Skin epidermis (tissue), 12 donors: ENCODE data around the gene USP2.

Source experiments
- H3K27ac ChIP-seq, 21 experiments: fragments of 200-600 bp; sonication (generic) in 11 of 21; one replicate each; pipeline ENCODE4 v1.5.0; 2020; ENCODE audit warnings: mild to moderate bottlenecking in 3 of 21, inconsistent platforms in 2 of 21, moderate library complexity in 2 of 21
- H3K4me3 ChIP-seq, 7 experiments: fragments of 200-600 bp; sonication (generic) in 2 of 7; one replicate each; pipeline ENCODE4 v1.5.0; 2020; ENCODE audit warnings: inconsistent platforms in 2 of 7, mild to moderate bottlenecking in 2 of 7, moderate library complexity in 1 of 7

The USP2 gene, protein sequence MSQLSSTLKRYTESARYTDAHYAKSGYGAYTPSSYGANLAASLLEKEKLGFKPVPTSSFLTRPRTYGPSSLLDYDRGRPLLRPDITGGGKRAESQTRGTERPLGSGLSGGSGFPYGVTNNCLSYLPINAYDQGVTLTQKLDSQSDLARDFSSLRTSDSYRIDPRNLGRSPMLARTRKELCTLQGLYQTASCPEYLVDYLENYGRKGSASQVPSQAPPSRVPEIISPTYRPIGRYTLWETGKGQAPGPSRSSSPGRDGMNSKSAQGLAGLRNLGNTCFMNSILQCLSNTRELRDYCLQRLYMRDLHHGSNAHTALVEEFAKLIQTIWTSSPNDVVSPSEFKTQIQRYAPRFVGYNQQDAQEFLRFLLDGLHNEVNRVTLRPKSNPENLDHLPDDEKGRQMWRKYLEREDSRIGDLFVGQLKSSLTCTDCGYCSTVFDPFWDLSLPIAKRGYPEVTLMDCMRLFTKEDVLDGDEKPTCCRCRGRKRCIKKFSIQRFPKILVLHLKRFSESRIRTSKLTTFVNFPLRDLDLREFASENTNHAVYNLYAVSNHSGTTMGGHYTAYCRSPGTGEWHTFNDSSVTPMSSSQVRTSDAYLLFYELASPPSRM

DNA sequence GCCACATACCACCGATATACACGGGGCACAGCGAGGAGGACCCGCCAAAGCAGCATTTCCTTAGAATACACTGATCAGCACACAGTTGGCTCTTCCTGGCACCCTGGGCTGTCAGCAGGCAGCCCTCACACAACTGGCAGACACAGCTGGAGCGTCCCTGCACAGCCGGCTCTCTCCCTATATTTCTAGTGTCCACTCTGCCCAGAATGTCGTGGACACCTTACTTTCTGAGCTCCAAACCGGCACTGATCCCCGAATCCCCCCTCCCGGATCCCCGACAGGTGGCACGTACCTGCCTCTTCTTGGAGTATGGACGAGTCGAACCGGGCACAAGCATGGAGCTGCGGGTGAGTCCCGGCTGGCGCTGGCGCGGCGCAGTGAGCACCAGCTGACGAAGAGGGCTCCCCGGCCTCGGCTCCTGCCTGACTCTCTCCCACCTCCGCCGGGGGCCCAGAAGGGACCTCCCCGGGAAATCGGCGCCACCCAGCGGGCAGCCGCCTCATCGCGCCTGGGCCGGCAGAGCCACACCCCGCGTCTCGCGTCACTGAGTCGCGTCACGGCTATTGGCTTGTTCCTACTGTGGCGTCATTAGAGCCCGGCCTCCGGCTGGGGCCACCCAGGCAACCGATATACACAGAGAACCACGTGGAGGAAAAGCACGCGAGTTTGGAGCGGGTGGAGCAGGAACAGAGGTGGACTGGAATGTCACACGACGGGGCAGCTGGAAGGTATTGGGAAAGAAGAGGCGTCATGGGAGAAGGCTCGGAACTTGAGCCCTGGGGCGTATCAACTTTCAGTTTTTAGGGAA is at the start of gene USP2:
Gene USP2, minus strand, starts transcription at position 510 of the 808 bp plus-strand sequence. CDS start 8,210 bp downstream, outside the sequence.
- Histone ChIP-seq H3K4me3 (peak within 1 kb of the TSS; percentile 27 to 46 (median 36)), H3K27ac (peak within 1 kb of the TSS in 18 of 21 experiments; percentile 10 to 85 (median 50))

DNA sequence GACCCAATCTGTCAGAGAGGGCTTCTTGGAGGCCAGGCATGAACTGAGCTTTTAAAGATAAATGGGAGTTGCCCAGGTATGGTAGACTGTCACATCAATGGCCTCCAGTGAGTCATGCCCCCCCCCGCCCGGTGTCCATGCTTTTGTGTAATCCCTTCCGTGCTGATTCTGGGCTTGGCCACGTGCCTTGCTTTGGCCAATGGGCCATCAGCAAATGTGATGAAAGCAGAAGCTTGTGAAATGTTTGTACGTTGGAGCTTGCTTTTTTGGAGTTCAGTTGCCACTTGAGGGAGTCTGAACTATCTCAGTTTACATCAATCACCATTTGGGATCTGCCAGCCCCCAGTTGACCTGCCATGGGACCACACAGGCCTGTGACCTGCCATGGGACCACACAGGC is 45.8 kb upstream of the USP2 start:
- H3K4me3 ChIP-seq: no peak overlapping the region
- H3K27ac ChIP-seq: peak overlapping the region in 1 of 21 experiments; percentile 28

DNA sequence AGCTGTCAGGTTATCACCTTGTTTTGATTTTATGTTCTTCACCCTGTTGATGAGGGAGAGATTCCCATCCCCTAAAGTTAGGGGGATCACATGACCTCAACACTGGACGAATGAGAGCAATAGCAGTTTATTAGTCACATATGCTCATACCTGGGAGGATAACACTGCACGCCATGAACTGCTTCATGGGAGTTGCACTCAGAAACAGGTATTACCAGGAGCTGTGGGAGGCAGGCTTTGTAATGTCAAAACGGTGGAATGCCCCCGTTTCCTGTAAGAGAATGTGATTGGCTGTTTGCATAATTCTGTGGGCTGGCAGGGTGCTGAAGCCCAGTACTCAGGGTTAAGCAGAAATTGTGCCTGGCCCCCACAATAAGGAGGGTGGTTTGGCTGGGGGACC is 44.7 kb upstream of the USP2 start:
- Histone ChIP-seq H3K27ac (peak overlapping the region in 1 of 21 experiments; percentile 8), H3K4me3 (no peak overlapping the region)

DNA sequence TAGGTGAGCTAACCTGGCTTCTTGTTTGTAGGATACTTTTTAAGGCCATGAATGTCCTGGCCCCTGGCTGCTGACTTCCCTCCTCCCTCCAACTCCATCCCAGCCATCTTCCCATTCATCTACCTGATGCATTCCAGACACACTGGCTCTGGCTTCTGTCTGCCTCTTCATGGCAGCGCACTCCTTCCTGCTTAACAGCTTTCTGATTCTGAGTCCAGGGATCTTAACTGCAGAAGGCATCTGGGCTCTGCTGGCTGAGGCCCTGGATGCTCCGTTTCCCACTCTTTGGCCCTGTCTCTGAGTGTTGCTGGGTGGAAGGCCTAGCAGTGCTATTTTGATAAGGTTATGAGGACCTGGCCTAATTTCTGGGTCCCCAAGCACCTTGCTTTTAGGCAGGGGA is 43.3 kb upstream of the USP2 start:
- H3K27ac ChIP-seq: no peak overlapping the region
- no peak overlapping the region for H3K4me3 ChIP-seq

DNA sequence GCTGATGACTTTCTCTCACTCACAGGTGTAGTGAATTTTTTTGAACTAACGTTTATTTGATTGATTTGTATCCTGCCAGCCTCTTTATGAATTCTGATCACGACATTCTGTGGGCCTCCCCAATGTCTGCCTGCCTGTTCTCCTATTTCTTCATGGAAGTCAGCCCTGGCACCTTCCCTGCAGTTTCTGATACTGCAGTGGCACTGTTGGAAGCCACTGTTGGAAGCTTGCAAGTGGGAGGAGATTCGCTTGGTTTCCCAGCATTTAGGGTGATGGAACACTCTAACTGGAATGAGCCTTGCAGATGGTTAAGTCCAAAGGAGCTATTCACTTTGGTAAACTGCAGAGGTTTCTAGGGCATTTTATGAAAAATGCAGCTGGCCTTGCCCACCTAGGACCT is 42.8 kb upstream of the USP2 start:
- H3K27ac ChIP-seq: no peak overlapping the region
- no peak overlapping the region for H3K4me3 ChIP-seq

DNA sequence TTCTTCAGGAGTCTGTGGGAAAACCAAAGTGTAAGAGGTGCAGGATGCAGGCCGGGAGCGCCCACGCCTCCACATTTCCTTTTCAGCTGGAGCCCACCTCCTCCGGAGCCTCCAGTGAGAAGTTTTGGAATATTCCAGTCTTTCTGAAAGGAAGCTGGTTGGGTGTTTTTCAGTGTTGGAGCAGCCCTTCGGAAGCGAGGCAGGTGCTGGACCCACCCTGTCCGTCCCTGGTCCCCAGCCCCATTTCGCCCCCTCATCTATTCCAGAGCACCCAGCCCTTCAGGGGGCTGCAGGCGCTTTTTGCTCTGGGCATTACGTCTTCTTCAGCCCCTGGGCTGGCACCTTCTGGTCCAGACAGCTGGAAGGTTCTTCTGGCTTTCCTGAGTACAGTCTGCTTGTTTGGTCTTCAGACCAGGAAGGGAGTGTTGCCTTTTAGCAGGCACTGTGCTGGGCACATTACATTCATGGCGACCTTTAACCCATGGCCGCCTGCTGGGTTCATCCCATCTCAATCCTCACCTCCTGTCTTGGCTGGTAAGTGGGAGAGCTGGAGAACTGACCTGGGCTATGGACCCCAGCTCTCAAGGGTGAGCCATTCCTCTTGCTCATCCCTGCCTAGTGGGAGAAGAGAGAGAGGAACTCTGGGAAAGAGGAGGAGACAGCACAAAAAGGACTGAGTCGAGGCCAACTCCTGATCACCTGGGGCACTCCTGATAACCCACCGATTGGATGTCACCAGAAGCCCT is 42.2 kb upstream of the USP2 start:
- Histone ChIP-seq H3K4me3 (peak overlapping the region in 6 of 7 experiments; percentile 34 to 54 (median 51)), H3K27ac (peak overlapping the region in 13 of 21 experiments; percentile 18 to 86 (median 81))

DNA sequence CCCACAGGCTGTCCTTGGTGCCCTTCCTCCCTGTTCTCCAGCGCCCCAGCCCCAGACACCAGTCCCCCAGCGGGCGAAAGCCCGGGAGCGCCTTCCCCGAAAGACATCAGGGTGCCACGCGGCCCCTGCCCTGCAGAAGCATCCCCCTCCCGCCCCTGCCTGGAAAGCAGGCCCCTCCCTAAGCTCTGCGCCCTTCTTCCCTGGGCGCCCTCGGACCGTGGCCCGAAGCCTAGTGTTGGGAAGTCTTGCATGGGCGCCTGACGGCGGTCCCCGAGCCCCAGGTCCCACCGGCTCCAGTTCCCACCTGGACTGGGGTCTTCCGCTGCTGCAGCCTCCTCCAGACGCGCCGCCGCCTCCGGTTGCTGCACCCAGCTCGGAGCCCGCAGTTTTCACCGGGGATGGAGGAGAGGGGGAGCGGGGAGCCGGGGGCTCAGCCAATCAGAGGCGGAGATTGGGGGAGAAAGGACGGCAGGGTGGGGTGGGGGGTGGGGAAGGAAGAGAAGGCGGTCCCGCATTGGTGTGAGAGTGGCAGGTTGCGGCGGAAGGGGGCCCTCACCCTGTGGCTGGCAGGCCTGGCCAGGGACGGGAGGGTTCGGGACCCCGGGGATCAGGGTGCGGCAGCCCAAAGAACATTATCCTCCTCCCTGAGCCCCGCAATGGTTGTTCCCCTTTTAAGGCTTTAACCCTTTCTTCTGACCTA is 41.5 kb upstream of the USP2 start, which contains the start of gene THY1:
Gene THY1, minus strand, starts transcription at position 364 of the 700 bp plus-strand sequence. CDS start 2,267 bp downstream, outside the sequence.
- peak within 1 kb of the TSS; percentile 34 to 54 (median 49) for H3K4me3 ChIP-seq
- peak within 1 kb of the TSS in 20 of 21 experiments; percentile 45 to 86 (median 76) for H3K27ac ChIP-seq

DNA sequence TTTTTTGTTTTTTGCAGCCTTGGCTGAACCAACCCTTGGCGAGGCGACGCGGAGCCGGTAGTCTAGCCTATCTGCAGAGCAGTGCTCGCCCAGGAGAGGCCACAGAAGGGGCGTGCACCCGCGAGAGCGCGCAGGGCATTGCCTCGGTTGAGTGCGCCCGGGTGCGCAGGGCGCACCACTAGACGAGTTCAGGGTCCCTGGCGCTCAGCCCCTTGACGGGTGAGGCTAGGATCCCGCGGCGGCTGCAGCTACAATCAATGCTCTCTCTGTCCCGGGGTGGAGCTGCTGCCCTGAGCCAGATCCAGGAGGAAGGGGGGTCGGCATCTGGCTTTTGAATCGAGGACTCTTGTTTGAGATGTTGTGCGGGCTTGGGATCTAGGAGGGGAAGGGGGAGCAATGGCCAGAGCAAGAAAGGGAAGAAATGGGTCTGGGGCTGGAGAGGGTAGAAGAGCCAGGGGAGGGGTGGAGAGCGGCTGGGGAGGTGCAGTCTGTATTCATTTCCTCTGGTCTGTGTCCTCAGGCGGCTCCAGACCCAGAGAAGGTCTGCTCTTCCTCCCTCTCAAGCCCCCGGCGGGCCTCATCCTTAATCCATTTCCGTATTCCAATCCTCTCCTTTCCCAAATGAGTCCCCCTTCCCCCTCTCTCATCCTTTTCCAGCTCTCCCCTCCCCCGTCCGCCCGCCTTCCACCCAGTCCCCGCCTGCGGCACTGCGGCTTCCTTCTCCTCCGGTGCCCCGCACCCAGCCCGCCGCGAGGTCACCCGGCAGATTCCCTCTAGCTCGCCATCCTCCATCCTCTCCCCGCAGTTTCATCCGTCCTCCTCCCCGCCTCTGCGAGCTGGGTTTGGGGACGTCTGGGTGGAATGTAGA is 40.7 kb upstream of the USP2 start:
- Histone ChIP-seq H3K4me3 (peak overlapping the region; percentile 34 to 54 (median 49)), H3K27ac (peak overlapping the region in 20 of 21 experiments; percentile 45 to 86 (median 76))

DNA sequence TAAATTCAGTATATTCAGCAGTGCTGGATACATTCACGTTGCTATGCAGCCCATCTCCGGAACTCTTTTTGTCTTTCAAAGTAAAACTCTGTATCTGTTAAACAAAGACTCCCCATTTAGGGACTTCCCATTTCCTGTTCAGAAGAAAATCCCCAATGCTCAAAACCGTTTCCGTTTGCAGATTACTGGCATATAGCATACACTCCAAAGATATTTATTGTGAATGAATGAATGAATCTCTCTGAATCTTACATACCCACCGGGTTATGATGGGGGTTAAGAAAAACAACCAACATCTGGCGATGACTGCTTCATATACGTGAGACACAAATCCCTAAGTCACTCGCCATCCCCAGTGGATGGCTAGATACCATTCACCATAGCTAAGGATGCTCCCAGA is 39.9 kb upstream of the USP2 start:
- H3K4me3 ChIP-seq: peak overlapping the region; percentile 34 to 54 (median 49)

DNA sequence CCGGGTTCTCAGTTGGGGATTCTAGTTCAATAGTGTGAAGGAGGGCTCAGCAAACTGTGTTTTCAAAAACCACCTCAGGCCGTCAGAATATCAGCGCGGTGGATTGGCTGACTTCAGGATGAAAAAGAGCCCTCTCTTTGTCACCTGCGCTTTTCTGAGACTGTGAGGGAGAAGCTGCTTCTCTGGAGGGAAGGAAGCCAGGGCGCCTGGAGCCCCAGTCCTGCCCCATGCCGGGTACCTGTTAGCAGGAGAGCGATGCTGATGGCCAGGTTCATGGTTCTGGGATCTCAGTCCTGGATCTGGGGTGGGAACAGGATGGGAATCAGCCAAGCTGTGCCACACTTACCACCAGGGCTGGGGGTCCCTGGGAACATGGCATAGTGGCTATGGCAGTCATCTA is 39.1 kb upstream of the USP2 start:
- peak overlapping the region in 7 of 21 experiments; percentile 4 to 75 (median 47) for H3K27ac ChIP-seq
- peak overlapping the region in 3 of 7 experiments; percentile 34 to 54 (median 54) for H3K4me3 ChIP-seq

More for the DNA sequence above, 39.9 kb upstream of the USP2 start:
- H3K27ac ChIP-seq: peak overlapping the region in 9 of 21 experiments; percentile 70 to 86 (median 75)

DNA sequence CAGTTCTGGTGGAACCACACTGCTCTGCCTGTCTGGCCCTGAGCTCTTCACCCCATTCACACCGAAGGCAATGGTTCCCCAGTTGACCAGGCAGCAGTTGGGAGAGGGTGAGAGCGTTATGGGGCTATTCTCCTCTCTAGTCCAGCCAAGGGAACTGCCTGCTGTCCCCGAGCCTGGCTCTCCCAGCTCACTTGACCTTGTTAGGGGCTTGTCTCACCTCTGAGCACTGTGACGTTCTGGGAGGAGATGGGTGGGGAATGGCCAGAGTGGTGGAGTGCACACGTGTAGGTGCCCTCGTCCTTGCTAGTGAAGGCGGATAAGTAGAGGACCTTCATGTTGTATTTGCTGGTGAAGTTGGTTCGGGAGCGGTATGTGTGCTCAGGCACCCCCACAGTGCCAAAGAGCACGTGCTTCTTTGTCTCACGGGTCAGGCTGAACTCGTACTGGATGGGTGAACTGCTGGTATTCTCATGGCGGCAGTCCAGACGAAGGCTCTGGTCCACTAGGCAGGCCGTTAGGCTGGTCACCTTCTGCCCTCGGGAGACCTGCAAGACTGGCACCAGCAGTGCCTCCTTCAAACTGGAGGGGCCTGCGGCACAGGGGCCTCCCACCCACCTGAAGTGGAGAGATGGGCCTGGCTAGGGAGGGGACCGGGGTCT is 38.5 kb upstream of the USP2 start:
- peak overlapping the region in 1 of 7 experiments; percentile 54 for H3K4me3 ChIP-seq
- peak overlapping the region in 6 of 21 experiments; percentile 4 to 47 (median 18) for H3K27ac ChIP-seq

DNA sequence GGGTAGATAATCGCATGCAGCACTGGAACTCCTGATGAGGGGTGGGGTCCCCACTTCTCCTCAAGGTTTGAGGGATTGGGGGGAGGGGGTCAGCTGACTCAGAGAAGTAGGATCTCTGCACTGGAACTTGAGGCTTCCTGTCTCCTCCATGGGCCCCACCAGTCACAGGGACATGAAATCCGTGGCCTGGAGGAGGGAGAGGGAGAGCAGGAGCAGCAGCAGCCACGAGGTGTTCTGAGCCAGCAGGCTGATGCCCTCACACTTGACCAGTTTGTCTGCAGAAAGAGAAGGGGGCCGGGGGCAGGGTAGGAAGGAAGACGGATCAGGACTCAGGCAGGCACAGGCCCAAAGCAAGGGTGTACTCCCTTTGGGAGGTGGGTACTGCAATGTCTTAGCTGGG is 37.8 kb upstream of the USP2 start:
- H3K27ac ChIP-seq: peak overlapping the region in 6 of 21 experiments; percentile 4 to 83 (median 64)
- no peak overlapping the region for H3K4me3 ChIP-seq

DNA sequence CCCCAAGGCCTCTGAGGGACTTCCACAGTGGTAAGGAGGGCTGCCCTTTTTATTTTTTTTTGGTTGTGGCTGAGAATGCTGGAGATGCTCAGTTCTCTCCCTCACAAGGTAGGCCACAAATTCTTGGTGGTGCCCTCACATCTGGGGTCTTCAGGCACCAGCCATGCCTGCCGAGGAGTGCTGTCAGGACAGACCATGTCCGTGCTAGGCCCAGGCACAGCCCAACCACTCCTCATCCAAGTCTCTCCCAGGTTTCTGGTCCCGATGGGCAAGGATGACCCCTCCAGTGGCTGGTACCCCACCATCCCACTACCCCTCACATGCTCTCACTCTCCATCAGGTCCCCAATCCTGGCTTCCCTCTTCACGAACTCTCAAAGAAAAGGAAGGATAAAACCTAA is 37.3 kb upstream of the USP2 start:
- H3K27ac ChIP-seq: peak overlapping the region in 12 of 21 experiments; percentile 4 to 83 (median 54)
- no peak overlapping the region for H3K4me3 ChIP-seq

DNA sequence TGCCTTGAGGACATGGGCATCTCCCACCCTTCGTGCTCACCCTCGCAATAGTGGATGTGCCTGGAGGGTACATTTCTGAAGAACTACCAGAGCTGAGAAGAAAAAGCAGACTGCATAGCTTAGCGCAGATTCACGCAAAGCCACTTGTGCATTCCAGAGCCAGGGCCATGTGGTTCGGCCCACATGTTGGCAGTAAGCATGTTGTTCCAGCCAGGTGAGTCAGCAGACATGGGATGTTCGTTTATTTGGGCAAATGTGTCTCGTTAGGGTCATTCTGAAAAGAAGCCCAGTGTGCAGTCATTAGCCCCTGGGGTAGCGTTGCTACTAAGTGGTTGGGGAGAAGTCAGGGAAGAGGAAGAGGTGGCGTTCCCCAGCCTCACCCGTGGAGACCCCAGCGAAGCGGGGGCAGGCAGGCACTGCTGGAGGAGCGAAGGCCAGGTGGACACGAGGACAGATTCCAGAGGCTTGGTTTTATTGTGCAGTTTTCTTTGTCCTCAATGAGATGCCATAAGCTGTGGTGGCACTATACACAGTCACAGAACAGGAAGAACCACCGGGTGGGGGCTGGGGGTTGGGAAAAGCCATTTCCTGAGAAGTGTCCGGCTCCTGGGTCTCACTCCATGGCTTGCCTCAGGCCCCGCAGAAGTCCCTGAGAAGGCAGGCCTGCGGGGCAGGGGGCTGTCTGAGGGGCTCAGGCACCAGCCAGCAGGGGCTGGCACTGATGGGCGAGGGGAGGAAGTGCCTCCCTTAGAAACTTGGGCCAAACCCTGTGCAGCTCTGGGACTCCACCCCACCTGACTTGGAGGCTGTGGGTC is 36.4 kb upstream of the USP2 start:
- Histone ChIP-seq H3K27ac (peak overlapping the region in 16 of 21 experiments; percentile 7 to 83 (median 56)), H3K4me3 (no peak overlapping the region)

DNA sequence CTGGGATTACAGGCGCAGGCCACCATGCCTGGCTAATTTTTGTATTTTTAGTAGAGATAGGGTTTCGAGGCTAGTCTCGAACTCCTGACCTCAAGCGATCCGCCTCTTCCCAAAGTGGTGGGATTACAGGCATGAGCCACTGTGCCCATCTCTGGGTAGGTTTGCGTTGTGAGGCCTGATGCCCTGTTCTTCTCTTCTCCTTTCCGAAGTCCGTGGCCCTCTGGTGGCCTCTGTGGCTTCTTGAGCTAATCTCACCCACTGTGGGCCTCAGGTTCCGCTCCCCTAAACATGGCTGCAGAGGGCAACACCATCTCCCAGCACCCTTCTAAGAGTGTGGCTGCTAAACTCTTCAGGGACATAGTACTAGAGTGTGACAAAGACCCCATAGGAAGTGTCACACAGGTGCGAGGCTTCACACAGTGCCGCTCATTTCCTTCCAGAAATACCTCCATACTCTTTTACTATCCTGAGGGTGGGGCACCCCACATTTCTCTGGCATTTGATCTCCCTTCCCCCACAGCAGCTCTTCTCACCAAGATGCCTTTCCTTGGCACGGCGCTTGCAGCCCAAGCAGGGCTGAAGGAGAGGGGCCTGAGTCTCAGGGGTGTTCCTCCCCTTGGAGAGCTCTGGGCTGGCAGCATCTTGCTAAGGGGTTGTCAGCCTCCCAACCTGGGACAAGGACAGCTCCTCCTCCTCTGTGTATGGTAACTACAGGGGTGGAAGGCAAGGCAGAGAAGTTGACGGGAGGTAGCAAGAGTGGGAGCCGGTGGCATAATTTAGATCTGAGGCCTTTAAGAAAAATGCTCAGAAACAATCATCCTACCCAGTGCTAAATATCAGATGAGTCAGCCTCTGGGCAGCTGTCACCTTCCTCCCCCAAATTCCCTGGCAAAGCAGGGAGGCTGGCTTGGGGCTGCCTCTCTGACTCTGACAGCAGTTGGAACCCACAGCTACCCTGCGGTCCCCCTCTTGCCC is 35.4 kb upstream of the USP2 start:
- H3K4me3 ChIP-seq: no peak overlapping the region
- peak overlapping the region in 14 of 21 experiments; percentile 12 to 83 (median 58) for H3K27ac ChIP-seq
